GM03348 (cell line): ENCODE measurements around the gene UTS2R.

ENCODE experiments used
- DNase-seq: peaks from one replicate; pipeline ENCODE4 v3.0.0; 2012; ENCODE audit warnings: low spot score

The UTS2R gene

GRCh38 chr17:82371333-82372248 lies at the start of gene UTS2R:
UTS2R (plus strand) TSS chr17:82371765; CDS start chr17:82374325, 2,560 bp downstream.
- no peak for DNase-seq

DNA sequence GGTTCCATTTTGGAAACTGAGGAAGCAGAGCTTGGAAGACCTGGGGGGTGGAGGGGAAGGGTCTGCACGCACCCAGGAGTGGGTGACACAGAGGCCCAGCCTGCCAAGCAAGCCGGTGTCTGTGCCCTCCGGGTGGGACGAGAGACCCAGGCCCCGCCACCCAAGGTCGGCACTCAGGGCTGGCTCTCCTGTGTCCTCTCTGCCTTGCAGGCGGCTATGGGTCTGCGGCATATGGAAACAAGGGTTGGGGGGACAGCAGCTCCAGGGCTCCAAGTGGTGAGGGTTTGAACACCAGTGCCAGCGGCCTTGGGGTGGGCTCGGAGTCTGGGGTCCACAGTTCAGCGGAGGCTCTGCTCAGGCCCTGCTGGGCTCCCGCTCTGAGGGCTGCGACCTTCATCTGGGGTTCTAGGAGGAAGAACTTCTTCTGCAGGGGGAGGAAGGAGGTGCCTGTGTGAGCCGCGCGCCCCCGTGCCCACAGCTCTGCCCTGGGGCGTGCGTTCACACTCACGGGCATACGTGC lies 49.6 kb upstream of the UTS2R start:
- no peak for DNase-seq

DNA sequence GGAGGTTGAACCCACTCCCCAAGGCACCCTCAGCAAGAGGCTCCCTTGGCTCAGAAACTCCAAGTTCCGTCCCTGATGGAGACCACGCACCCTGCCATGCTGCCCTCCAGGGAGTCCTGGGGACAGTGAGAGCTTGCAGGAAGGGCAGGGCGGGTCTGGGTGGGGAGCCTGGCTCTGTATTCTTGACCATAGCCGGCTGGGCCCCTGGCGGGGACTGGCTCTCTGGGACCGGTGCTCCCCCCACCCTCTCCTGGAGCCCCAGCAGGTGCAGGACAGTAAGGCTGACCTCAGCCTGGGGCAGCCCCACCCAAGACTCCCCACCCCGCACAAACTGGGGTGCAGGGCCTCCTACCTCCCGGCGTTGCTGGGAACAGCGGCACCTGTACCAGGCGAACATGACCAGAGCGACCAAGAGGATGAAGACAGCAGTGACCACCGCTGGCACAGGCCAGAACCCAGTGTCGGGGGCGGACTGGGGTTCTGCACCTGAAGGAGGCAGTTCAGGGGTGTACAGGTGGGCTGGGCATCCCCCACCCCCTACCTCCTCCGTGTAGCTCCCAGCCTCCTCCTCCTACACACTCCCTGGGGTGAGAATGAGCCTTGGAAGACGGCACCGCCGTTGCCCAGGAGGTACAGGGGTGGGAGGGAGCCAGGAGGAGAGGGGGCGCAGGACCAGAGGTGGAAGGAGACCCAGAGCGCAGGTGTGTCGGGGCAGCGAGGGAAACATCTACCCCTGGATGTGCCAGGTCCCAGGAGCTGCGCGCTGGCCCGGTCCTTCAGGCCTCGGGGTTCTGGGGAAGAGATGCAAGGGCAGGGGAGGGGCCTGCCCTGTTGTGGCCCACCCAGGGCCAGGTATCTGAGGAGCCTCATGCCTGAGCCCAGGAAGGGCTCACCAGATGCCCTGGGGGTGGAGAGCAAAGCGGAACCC lies 48.8 kb upstream of the UTS2R start:
- no peak for DNase-seq

GRCh38 chr17:82323514-82324234 lies 47.9 kb upstream of the UTS2R start:
- no peak for DNase-seq

- no peak for DNase-seq
Observed at GRCh38 chr17:82324566-82325285, 46.8 kb upstream of the UTS2R start.

DNA sequence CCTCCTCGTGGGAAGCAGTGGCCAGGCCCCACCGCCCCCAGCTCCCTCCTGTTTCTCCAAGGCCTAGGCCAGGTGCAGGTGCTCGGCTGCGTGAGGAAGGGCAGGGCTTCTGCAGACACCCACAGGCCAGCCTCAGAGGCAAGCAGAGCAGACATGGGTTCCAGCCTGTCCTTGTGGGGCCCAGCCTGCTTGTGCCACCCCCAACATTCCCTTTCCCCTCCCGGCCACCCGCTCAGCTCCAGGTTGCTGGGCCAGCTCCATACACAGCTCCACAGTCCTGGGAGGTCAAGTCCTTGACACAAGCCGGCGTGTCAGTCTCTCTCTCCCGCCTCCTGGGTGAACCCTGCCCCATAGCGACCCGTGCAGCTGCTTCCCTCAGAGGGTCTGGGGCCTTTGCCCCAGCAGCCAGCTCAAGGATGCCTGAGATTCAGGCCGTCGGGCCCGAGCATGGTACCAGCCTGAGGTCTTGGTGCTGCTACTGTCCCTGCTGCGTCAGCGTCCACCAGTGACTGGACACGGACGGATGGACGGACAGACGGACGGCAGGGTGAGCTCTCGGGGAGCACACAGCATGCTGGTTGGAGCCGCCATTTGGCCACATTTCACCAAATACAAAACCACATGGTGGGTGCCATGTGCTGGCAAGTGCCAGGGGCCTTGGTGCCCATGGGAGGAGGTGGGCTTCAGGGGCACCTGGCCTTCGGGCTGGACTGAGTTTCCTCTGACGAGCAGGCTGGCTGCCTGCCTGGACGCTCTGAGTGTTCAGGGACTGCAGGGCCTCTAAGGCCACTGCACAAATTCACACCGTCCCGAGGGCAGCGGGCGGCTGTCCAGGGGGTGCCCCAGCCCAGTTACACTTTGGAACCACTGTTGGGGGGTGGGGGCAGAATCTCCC lies 46.0 kb upstream of the UTS2R start:
- no peak for DNase-seq

- no peak for DNase-seq
Observed at GRCh38 chr17:82327289-82327688, 44.3 kb upstream of the UTS2R start.

DNA sequence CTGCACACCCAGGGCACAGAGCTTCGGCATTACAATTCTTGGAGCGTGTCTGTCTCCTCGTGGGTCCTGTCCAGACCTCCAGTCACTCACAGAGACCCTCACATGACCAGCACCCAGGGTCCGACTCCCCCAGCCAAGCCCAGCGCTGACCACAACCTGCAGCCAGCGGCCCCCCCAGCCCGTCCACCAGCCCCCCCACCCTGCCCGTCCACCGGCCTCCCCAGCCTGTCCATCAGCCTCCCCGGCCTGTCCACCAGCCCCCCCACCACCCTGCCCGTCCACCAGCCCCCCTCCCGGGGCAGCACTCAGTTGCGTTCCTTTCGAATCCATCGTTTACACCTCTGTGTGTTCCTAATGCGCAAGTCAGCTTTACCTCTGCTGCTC lies 43.8 kb upstream of the UTS2R start:
- DNase-seq = no peak

GRCh38 chr17:82328141-82328993 lies 43.2 kb upstream of the UTS2R start:
- DNase-seq = no peak

GRCh38 chr17:82328994-82329507 lies 42.5 kb upstream of the UTS2R start:
- DNase-seq = no peak

DNA sequence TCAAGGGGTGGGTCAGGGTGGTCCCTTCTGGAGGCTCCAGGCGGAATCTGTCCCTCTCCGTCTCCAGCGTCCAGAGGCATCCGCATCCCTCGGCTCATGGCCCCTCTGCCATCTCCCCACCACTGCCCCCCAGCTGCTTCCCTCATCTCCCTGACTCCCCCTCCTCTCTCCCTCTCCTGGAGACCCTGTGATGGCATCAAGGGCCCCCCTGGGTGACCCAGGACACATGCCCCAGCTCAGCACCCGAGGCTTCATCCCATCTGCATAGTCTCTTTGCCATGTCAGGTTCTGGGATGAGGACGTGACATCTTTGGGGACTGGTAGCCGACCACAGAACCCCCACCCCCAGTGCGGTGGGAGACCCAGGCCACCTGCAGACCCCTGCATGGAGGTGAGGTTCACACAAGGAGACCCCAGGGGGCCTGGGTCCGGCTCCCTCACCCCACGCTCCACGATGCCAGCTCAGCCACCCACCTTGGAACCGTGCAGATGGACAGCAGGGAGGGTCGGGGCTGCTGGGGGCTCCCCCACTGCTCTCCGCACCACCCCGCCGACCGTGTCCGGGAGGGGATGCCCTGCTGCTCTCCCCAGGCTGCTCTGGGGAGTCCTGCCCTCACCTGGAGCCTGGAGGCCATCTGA lies 41.8 kb upstream of the UTS2R start:
- no peak for DNase-seq

- peak; percentile 68 for DNase-seq
Observed at GRCh38 chr17:82330322-82331239, 41.0 kb upstream of the UTS2R start.

DNA sequence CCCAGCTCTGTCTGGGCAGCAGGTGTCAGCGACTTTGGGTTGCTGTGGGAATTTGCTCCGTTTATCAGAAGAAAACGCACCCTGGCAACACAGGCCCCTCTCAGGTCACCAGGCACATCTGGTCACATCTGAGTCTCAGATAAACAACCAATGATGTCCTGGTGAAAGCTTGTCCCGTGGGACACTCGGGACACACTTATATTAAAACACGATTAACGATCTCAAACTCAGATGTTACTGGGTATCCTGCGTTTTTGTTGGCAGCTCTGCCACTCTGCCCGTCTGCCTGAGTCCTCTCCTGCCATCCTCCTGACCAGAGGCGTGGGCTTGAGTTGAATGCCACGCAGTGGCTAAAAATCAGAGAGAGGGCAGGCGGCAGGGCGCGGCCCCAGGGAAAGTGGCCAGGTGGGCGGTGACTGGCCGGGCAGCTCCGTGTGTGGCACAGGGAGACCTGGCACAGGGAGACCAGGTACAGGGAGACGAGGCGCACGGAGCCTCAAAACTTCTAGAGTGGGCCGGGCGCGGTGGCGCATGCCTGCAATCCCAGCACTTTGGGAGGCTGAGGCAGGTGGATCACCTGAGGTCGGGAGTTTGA lies 40.1 kb upstream of the UTS2R start:
- no peak for DNase-seq

DNA sequence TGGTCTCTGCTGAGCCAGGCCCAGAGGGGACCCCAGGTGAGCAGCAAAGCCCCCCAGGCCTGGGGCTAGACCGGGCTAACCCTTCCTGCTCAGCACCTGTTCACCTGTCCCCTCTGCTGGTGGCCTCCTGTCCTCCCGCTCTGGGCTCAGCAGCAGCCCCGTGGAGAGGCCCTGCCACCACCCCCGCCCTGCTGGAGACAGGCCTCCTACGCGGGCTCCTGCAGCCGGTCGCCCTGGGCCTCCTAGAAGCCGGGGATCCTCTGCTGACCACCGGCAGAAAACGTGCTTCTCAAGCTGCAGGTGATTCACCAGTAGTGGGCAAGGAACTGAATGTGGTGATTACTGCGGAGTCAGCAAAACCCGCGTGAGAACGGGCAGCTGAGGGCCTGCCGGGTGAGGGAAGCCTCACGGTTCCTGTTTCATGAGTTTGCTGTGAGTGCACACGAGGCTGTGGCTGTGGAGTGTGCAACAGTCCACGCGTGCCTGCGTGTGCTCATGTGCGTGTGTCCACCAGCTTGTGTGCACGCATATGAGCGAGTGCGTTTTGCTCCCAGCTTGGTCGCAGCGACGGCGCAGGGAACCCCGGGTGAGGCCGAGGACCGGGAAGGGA lies 38.8 kb upstream of the UTS2R start:
- DNase-seq = peak; percentile 57

DNA sequence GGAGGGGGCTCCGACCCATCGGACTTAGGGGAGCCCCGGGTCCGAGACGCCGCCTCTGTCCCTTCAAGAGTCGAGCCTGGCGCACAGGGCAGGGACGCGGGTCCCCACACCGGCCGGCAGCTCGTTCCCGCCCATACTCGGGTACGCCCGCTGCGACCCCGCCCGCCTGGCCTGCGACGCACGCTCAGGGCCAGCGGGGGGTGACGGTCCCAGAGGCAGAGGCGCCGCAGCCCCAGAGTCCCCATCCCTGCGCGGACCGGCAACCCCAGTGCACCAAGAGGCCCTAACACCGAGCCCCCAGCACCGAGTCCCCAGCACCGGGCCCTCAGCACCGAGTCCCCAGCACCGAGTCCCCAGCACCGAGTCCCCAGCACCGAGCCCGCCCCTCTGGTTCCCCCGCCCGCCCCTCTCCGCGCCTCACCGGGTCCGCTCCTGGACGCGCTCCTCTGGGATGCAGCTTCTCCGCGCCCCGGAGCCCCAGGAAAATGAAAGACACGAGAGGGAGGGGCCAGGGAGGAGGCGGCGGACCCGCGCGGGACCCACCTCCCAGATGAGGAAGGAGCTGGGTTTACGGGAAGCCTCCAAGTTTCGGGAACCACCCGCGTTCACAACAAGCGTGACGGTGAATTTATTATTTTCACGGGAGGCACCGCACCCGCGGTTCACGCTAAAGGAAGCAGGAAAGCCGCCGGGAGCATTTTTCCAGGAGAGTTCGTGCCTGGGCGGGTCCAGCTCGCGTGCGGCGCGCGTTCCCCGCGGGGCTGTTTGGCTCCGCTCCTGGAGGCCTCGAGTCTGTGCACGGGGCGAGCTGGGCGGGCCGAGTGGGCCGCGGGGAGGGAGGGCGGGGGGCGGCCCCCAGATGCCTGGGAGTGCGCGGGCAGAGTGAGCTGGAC lies 38.0 kb upstream of the UTS2R start, which contains the start of gene SECTM1:
TSS of gene SECTM1 (minus strand) at position 488 of the 893 bp plus-strand sequence. CDS start 6,526 bp downstream, outside the sequence.
- DNase-seq = peak; percentile 80
